Measurements from ENCODE around the gene AXIN1. TPM values are rescaled to one million over a fixed set of nuclear protein-coding genes. Genes with fewer than 3 reads are reported as not detected.
A peak's percentile ranks its signal among the peaks of the same experiment; 100 is the strongest.

Gene AXIN1
- total RNA-seq, 2 donors from 2014 or later = 21.4 to 22.8 TPM

- ATAC-seq = peak in 1 of 2 donors; percentile 16
- DNase-seq (ENCODE audit: low spot score in 2 of 2) = no peak
These were observed 44.7 kb downstream of the AXIN1 start for GRCh38 chr16:307691-308312.

GRCh38 chr16:306911-307370 is 45.6 kb downstream of the AXIN1 start:
- Mint-ChIP-seq H3K36me3 (no peaks in the 10 kb centered on the region), H3K27ac (no peak overlapping the region), H3K9me3 (no peaks in the 10 kb centered on the region)
- no peak for DNase-seq (ENCODE audit: low spot score in 2 of 2)
- no peak for ATAC-seq

More at GRCh38 chr16:307691-308312, 44.7 kb downstream of the AXIN1 start:
- Mint-ChIP-seq H3K27ac (no peak overlapping the region), H3K36me3 (no peaks in the 10 kb centered on the region), H3K9me3 (no peaks in the 10 kb centered on the region)

GRCh38 chr16:305916-306626 is 46.5 kb downstream of the AXIN1 start:
- Mint-ChIP-seq H3K36me3 (no peaks in the 10 kb centered on the region), H3K27ac (peak overlapping the region in 1 of 2 donors; percentile 8), H3K9me3 (no peaks in the 10 kb centered on the region)
- ATAC-seq (no peak), DNase-seq (ENCODE audit: low spot score in 2 of 2) (no peak)

GRCh38 chr16:303760-304505 is 48.6 kb downstream of the AXIN1 start:
- peak in 1 of 2 donors; percentile 20 for ATAC-seq
- no peaks in the 10 kb centered on the region for H3K36me3 Mint-ChIP-seq
- DNase-seq (ENCODE audit: low spot score in 2 of 2) = no peak
- no peak overlapping the region for H3K27ac Mint-ChIP-seq
- H3K9me3 Mint-ChIP-seq = no peaks in the 10 kb centered on the region

GRCh38 chr16:301950-302349 is 50.6 kb downstream of the AXIN1 start:
- ATAC-seq = no peak
- Mint-ChIP-seq H3K36me3 (no peaks in the 10 kb centered on the region), H3K27ac (no peak overlapping the region), H3K9me3 (no peaks in the 10 kb centered on the region)
- DNase-seq (ENCODE audit: low spot score in 2 of 2) = no peak

- Mint-ChIP-seq H3K36me3 (no peaks in the 10 kb centered on the region), H3K9me3 (no peaks in the 10 kb centered on the region), H3K27ac (no peak overlapping the region)
- DNase-seq (ENCODE audit: low spot score in 2 of 2) = no peak
- no peak for ATAC-seq
These were observed 51.3 kb downstream of the AXIN1 start for GRCh38 chr16:301235-301634.

- H3K36me3 Mint-ChIP-seq = no peaks in the 10 kb centered on the region
- no peaks in the 10 kb centered on the region for H3K9me3 Mint-ChIP-seq
- no peak overlapping the region for H3K27ac Mint-ChIP-seq
- DNase-seq (ENCODE audit: low spot score in 2 of 2) = no peak
- ATAC-seq = no peak
These were observed 54.7 kb downstream of the AXIN1 start for GRCh38 chr16:297832-298231.

- no peaks in the 10 kb centered on the region for H3K9me3 Mint-ChIP-seq
- no peak for ATAC-seq
- no peak overlapping the region for H3K27ac Mint-ChIP-seq
- DNase-seq (ENCODE audit: low spot score in 2 of 2) = no peak
- peaks cover 0 to 6% of the 10 kb centered on the region in 2 donors for H3K36me3 Mint-ChIP-seq
These were observed 55.6 kb downstream of the AXIN1 start for GRCh38 chr16:296806-297510.

- Mint-ChIP-seq H3K9me3 (no peaks in the 10 kb centered on the region), H3K27ac (no peak overlapping the region), H3K36me3 (peaks cover 0 to 6% of the 10 kb centered on the region in 2 donors)
- DNase-seq (ENCODE audit: low spot score in 2 of 2) (no peak), ATAC-seq (no peak)
These were observed 56.2 kb downstream of the AXIN1 start for GRCh38 chr16:296276-296675.

- DNase-seq (ENCODE audit: low spot score in 2 of 2) (no peak), ATAC-seq (no peak)
- no peak overlapping the region for H3K27ac Mint-ChIP-seq
- H3K9me3 Mint-ChIP-seq = no peaks in the 10 kb centered on the region
- peaks cover 0 to 6% of the 10 kb centered on the region in 2 donors for H3K36me3 Mint-ChIP-seq
These were observed 59.3 kb downstream of the AXIN1 start for GRCh38 chr16:293043-293775.

- DNase-seq (ENCODE audit: low spot score in 2 of 2) (no peak), ATAC-seq (no peak)
- H3K36me3 Mint-ChIP-seq = peaks cover 0 to 6% of the 10 kb centered on the region in 2 donors
- H3K27ac Mint-ChIP-seq = peak overlapping the region in 1 of 2 donors; percentile 36
- H3K9me3 Mint-ChIP-seq = no peaks in the 10 kb centered on the region
These were observed 61.0 kb downstream of the AXIN1 start for GRCh38 chr16:291539-291938.

GRCh38 chr16:290681-291405 is 61.7 kb downstream of the AXIN1 start:
- no peak for ATAC-seq
- DNase-seq (ENCODE audit: low spot score in 2 of 2) = no peak
- Mint-ChIP-seq H3K36me3 (peaks cover 0 to 6% of the 10 kb centered on the region in 2 donors), H3K27ac (peak overlapping the region in 1 of 2 donors; percentile 25), H3K9me3 (no peaks in the 10 kb centered on the region)

GRCh38 chr16:290015-290680 is 62.4 kb downstream of the AXIN1 start:
- ATAC-seq (no peak), DNase-seq (ENCODE audit: low spot score in 2 of 2) (no peak)
- Mint-ChIP-seq H3K36me3 (peaks cover 0 to 6% of the 10 kb centered on the region in 2 donors), H3K9me3 (no peaks in the 10 kb centered on the region), H3K27ac (peak overlapping the region in 1 of 2 donors; percentile 25)

- Mint-ChIP-seq H3K27ac (no peak overlapping the region), H3K36me3 (peaks cover 0 to 6% of the 10 kb centered on the region in 2 donors), H3K9me3 (no peaks in the 10 kb centered on the region)
- no peak for DNase-seq (ENCODE audit: low spot score in 2 of 2)
- ATAC-seq = no peak
These were observed 63.0 kb downstream of the AXIN1 start for GRCh38 chr16:289395-289997.

Measured in activated naive CD4-positive, alpha-beta T cell treated with anti-CD3 and anti-CD28 coated beads, Interleukin-2, amount 50 U/mL, for 72 hours (primary cell).